Vagina (tissue), 2 donors: ENCODE measurements around the gene PRDM1.

ENCODE experiments used
- CTCF ChIP-seq, 3 experiments: fragments of 450-650 bp in 2 of 3; fragments of 200-600 bp in 1 of 3; sonication (generic) in 1 of 3; IDR thresholded peaks; one replicate each; pipeline ENCODE4 v1.5.1; 2017 to 2019; ENCODE audit warnings: antibody characterized with exemption in 3 of 3, mild to moderate bottlenecking in 2 of 3, moderate library complexity in 2 of 3
- POLR2A ChIP-seq, 2 donors: fragments of 450-650 bp; IDR thresholded peaks; one replicate each; pipeline ENCODE4 v1.6.1; 2017; ENCODE audit warnings: antibody characterized with exemption in 2 of 2, mild to moderate bottlenecking in 2 of 2, moderate library complexity in 2 of 2

GRCh38 chr6:106134906-106135634 is 48.9 kb downstream of the PRDM1 start:
- TF ChIP-seq CTCF (IDR thresholded peaks at IDR 0.05) (no peak), POLR2A (IDR thresholded peaks at IDR 0.05) (no peak)
